ENCODE measurements around the gene PHF2.

The PHF2 gene

GRCh38 chr9:93674580-93675335, 98.4 kb downstream of the PHF2 start:
- DNase-seq (ENCODE audit: insufficient read length, low spot score) (no peak), FAIRE-seq (no peak)

- DNase-seq (ENCODE audit: insufficient read length, low spot score) (no peak), FAIRE-seq (no peak)
Observed at GRCh38 chr9:93675336-93676150, 99.2 kb downstream of the PHF2 start.

DNA sequence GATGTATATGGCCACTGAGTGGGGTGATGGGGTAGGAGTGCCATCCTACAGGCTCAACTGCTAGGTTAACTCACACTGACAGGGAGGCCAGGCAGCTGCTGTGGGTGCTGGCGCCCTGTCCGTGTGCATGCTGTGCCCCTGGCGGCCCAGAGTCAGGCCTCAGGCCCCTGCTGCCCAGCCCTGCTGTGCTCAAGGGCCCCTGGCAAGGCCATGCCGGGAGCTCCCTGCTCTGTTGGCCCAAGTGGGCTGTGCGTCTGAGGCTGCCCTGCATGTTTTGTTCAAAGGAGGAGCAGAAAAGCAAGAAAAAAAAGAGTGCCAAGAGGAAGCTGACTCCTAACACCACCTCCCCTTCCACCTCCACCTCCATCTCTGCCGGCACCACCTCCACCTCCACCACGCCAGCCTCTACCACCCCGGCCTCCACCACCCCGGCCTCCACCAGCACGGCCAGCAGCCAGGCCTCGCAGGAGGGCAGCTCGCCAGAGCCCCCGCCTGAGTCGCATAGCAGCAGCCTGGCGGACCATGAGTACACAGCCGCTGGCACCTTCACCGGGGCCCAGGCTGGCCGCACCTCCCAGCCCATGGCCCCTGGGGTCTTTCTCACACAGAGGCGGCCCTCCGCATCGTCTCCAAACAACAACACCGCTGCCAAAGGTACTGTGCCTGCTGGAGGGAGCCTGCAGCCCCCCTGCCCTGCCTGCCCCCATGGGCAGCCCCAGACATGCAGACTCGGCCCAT, 100.1 kb downstream of the PHF2 start:
- DNase-seq (ENCODE audit: insufficient read length, low spot score) (no peak), FAIRE-seq (no peak)

GRCh38 chr9:93677048-93677571, 100.7 kb downstream of the PHF2 start:
- DNase-seq (ENCODE audit: insufficient read length, low spot score), result no peak
- FAIRE-seq, result no peak

- FAIRE-seq, result no peak
- DNase-seq (ENCODE audit: insufficient read length, low spot score), result no peak
Observed at GRCh38 chr9:93677641-93678136, 101.3 kb downstream of the PHF2 start.

DNA sequence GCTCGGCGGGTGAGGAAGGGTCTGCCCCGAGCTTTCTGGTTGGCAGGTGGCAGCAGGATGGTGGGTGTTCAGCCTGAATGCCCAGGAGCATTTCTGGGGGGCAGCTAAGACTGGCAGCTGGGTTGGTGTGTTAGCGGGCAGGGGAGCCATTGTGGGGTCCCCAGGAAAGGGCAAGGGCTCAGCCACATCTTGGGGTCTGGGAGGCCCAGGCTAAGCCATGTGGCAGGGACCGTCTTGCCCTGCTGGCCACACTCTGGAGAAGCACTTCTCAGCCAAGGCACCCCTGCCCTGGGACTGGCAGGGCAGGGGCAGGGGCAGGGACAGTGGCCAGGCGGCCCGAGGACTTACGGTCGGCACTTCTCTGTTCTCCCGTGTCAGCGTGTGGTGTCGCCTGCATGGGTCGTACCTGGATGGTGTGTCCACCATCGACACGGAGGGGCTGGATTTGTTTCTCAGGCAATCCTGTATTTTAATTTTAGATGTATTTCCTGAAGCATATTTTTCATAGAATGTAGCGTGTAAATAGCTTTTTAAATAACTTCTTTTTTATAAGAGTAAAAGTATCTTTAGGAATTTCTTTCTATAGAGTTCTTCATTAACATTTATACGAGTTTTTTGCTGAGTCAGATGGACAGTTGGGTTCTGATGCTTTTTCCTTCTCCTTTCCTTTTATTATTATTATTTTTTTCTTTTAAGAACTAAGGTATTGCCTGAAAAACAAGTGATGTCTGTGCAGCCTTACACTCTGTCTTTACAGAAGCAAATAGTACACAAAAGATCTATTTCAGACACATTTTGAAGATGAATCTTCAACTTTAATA, 102.0 kb downstream of the PHF2 start:
- no peak for DNase-seq (ENCODE audit: insufficient read length, low spot score)

DNA sequence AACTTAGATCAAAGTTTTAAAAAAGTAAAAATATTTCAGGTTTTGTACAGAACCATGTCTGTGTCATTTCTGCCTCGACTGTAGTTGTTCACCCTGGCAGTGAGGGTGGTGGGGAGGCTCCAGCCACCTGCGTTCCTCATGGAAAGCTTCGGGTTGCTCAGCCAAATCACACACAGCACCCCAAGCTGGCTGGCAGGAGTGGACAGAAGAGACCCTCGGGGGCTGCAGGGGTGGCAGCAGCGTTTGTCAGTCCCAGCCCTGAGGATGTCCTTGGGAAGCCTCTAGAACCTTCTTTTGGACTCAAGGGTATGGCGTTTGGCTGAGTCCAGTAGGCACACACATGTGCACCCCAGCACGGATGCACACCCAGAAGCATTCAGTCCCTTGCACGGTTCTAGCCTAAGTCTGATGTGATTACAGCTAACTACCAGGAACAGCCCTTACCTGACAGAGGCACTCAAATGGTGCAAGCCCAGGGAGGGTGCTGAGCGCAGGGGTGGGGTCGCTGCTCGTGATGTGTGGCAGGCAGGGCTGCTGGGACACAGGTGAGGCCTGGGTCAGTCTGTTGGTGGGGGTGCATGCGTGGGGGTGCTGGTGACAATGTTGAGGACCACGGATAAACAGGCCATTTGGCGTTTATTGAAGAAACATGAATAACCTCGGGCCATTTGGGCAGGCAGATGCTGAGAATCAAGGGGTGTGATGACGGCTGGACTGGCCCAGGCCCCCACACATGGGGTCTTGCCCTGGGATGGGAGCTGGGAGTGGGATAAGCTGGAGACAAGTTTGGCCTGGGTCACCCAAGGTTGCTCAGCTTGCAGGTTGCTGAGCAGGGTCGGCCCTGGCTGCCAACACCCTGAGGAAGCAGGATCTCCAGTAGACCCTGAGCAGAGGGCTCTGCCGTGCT, 103.4 kb downstream of the PHF2 start:
- no peak for FAIRE-seq
- DNase-seq (ENCODE audit: insufficient read length, low spot score), result no peak

More for the DNA sequence above, 102.0 kb downstream of the PHF2 start:
- no peak for FAIRE-seq

DNA sequence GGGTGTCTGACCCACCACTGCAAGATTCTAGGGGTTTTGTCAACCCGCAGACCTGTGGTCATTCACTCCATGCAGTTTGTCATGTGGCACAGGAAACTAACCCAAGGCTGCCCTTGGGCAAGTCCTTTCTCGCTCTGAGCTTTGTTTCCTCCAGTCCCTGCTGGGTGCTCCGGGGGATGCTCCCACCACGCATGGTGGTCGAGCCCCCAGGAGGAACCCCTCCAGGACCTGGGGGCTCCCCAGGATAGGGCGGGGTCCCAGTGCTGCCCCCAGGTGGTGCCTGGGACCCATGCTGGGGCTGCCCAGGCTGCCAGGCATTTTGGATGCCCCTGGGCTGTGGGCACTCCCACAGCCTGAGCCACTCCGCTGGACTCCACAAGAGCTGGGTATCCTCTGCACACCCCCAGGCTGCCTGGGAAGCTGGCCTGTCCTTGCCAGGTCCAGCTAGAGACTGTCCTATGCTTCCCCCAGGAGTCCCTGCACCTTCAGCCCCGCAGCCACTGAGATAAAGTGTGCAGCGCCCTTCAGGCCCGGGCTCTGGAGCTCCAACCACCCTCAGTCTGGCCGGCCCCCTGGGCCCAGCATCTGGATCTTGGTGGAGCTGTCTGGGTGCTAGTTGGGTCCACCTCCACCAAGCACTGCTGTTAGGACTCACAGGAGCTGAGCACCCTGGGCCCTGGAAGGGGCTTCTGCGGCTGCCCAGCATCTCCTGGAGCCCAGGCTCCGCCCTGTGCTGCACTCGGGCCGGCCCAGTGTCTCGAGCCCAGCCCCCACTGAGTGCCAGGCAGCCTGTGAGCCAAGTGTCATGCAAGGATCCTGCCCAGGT, 104.3 kb downstream of the PHF2 start:
- FAIRE-seq (no peak), DNase-seq (ENCODE audit: insufficient read length, low spot score) (no peak)

GRCh38 chr9:93681269-93682154, 105.1 kb downstream of the PHF2 start:
- DNase-seq (ENCODE audit: insufficient read length, low spot score) (no peak), FAIRE-seq (no peak)

- DNase-seq (ENCODE audit: insufficient read length, low spot score) (peak; percentile 63), FAIRE-seq (no peak)
Observed at GRCh38 chr9:93682155-93682968, 106.0 kb downstream of the PHF2 start.

- FAIRE-seq (no peak), DNase-seq (ENCODE audit: insufficient read length, low spot score) (no peak)
Observed at GRCh38 chr9:93683331-93684134, 107.1 kb downstream of the PHF2 start.

GRCh38 chr9:93684161-93684765, 107.9 kb downstream of the PHF2 start:
- no peak for FAIRE-seq

GRCh38 chr9:93684806-93685543, 108.6 kb downstream of the PHF2 start:
- DNase-seq (ENCODE audit: insufficient read length, low spot score), result no peak
- FAIRE-seq, result no peak

More at GRCh38 chr9:93684161-93684765, 107.9 kb downstream of the PHF2 start:
- no peak for DNase-seq (ENCODE audit: insufficient read length, low spot score)

GRCh38 chr9:93686127-93686879, 109.9 kb downstream of the PHF2 start:
- DNase-seq (ENCODE audit: insufficient read length, low spot score) (no peak), FAIRE-seq (no peak)
